IMR-90 (cell line): Measurements from ENCODE around the gene LONP2. TPM values are rescaled to one million over a fixed set of nuclear protein-coding genes. Genes with fewer than 3 reads are reported as not detected.

ENCODE experiments used
- ATAC-seq: fragments of 200-7000 bp; cut with Tn5 transposase; 2 replicates; pipeline ENCODE4 v1.9.1; 2020; ENCODE audit warnings: low read depth, mild to moderate bottlenecking, moderate library complexity
- BruUV-seq: library from RNA; stranded (reverse); fragments of 400-500 nt; replicated peaks from 2 replicates; lab custom pipeline; 2021; lab: Mats Ljungman, UMichigan
- CTCF ChIA-PET: fragments of 300-600 bp; formaldehyde crosslinking; extraction: SDS; loops from one replicate; lab custom pipeline; 2021; ENCODE audit warnings: antibody characterized with exemption; lab: Yijun Ruan, JAX
- POLR2A ChIA-PET: fragments of 300-600 bp; sonication (Branson Sonifier 250); formaldehyde crosslinking; loops from one replicate; lab custom pipeline; 2022; ENCODE audit warnings: antibody characterized with exemption; ENCODE audit not compliant: unreplicated experiment; lab: Charles Lee
- DNase-seq: peaks from one replicate; pipeline ENCODE4 v3.0.0; 2013
- H2AFZ ChIP-seq: replicated peaks from 2 replicates; pipeline ENCODE3; 2013; ENCODE audit warnings: low read length, mild to moderate bottlenecking; ENCODE audit not compliant: poor library complexity
- H2AK5ac ChIP-seq: 2 replicates; pipeline ENCODE4 v1.6.1; 2013; ENCODE audit warnings: low read depth, low read length, inconsistent platforms
- H2AK9ac ChIP-seq: replicated peaks from 2 replicates; pipeline ENCODE3; 2013; ENCODE audit warnings: mild to moderate bottlenecking, low read depth, low read length, moderate library complexity; ENCODE audit not compliant: poor library complexity
- H2BK120ac ChIP-seq: 2 replicates; pipeline ENCODE4 v1.6.1; 2013; ENCODE audit warnings: low read depth, low read length, inconsistent platforms
- H2BK15ac ChIP-seq: 3 replicates; pipeline ENCODE4 v1.6.1; 2013; ENCODE audit warnings: low read depth, low read length, inconsistent platforms
- H2BK20ac ChIP-seq: 2 replicates; pipeline ENCODE4 v1.6.1; 2013; ENCODE audit warnings: low read depth, mild to moderate bottlenecking, inconsistent platforms, low read length, moderate library complexity
- H2BK5ac ChIP-seq: 2 replicates; pipeline ENCODE4 v1.6.1; 2013; ENCODE audit warnings: mild to moderate bottlenecking, low read depth, low read length, inconsistent platforms; ENCODE audit not compliant: poor library complexity, severe bottlenecking
- H3K14ac ChIP-seq: replicated peaks from 2 replicates; pipeline ENCODE4 v1.6.1; 2013; ENCODE audit warnings: low read depth, low read length, inconsistent platforms
- H3K18ac ChIP-seq: 2 replicates; pipeline ENCODE4 v1.6.1; 2013; ENCODE audit warnings: low read depth, low read length, control low read depth
- H3K23ac ChIP-seq: 2 replicates; pipeline ENCODE4 v1.6.1; 2013; ENCODE audit warnings: low read depth, low read length, inconsistent platforms
- H3K27ac ChIP-seq: 2 replicates; pipeline ENCODE4 v1.5.1; 2013; ENCODE audit warnings: mild to moderate bottlenecking, control low read depth, low read length; ENCODE audit not compliant: insufficient read depth
- H3K27me3 ChIP-seq: 2 replicates; pipeline ENCODE4 v1.6.1; 2013; ENCODE audit warnings: low read length; ENCODE audit not compliant: control insufficient read depth, insufficient read depth
- H3K36me3 ChIP-seq: 2 replicates; pipeline ENCODE4 v1.6.1; 2013; ENCODE audit warnings: low read length, mixed read lengths; ENCODE audit not compliant: control insufficient read depth, insufficient read depth
- H3K4ac ChIP-seq: 2 replicates; pipeline ENCODE4 v1.6.1; 2013; ENCODE audit warnings: low read depth, low read length, inconsistent platforms
- H3K4me1 ChIP-seq: 2 replicates; pipeline ENCODE4 v1.6.1; 2013; ENCODE audit warnings: low read length, mixed read lengths; ENCODE audit not compliant: control insufficient read depth, insufficient read depth
- H3K4me2 ChIP-seq: 2 replicates; pipeline ENCODE4 v1.6.1; 2013; ENCODE audit warnings: low read depth, mild to moderate bottlenecking, control low read depth, low read length, moderate library complexity
- H3K4me3 ChIP-seq: 2 replicates; pipeline ENCODE4 v1.5.1; 2013; ENCODE audit warnings: low read depth, mild to moderate bottlenecking, control low read depth, low read length, moderate library complexity; ENCODE audit not compliant: insufficient read depth
- H3K56ac ChIP-seq: 2 replicates; pipeline ENCODE4 v1.6.1; 2013; ENCODE audit warnings: low read length, inconsistent platforms; ENCODE audit not compliant: insufficient read depth; ENCODE audit errors: extremely low read depth
- H3K79me1 ChIP-seq, 2 experiments: 2 replicates each; pipeline ENCODE4 v1.6.1; 2013; ENCODE audit warnings: low read length in 2 of 2, inconsistent platforms in 1 of 2, low read depth in 1 of 2
- H3K9ac ChIP-seq: 2 replicates; pipeline ENCODE4 v1.6.1; 2013; ENCODE audit warnings: low read depth, low read length, control low read depth
- H3K9me1 ChIP-seq: 2 replicates; pipeline ENCODE4 v1.6.1; 2013; ENCODE audit warnings: low read length, inconsistent platforms; ENCODE audit not compliant: insufficient read depth
- H3K9me3 ChIP-seq: 2 replicates; pipeline ENCODE4 v1.6.1; 2013; ENCODE audit warnings: low read length; ENCODE audit not compliant: control insufficient read depth, insufficient read depth
- H4K20me1 ChIP-seq: 2 replicates; pipeline ENCODE4 v1.6.1; 2013; ENCODE audit warnings: low read length, inconsistent platforms; ENCODE audit not compliant: insufficient read depth
- H4K5ac ChIP-seq: 2 replicates; pipeline ENCODE4 v1.6.1; 2013; ENCODE audit warnings: mild to moderate bottlenecking, low read depth, low read length, control low read depth
- H4K8ac ChIP-seq, 2 experiments: 2 replicates each; pipeline ENCODE4 v1.6.1; 2013; ENCODE audit warnings: low read depth in 2 of 2, low read length in 2 of 2, control low read depth in 1 of 2, inconsistent platforms in 1 of 2
- H4K91ac ChIP-seq: 2 replicates; pipeline ENCODE4 v1.6.1; 2013; ENCODE audit warnings: low read depth, low read length, inconsistent platforms; ENCODE audit not compliant: insufficient read depth
- BHLHE40 ChIP-seq: fragments of 150-350 bp; IDR thresholded peaks from 2 replicates; pipeline ENCODE4 v1.6.1; 2016; ENCODE audit warnings: mild to moderate bottlenecking, low read depth, low read length
- CEBPB ChIP-seq: IDR thresholded peaks from 2 replicates; pipeline ENCODE4 v1.6.1; 2012; ENCODE audit warnings: low read depth, low read length, improper control_type of control experiment
- CHD1 ChIP-seq: IDR thresholded peaks from 2 replicates; pipeline ENCODE4 v1.6.1; 2012; ENCODE audit warnings: low read depth, low read length, improper control_type of control experiment
- CTCF ChIP-seq: conservative IDR thresholded peaks from 2 replicates; pipeline ENCODE4 v1.5.1; 2012; ENCODE audit warnings: mild to moderate bottlenecking, low read depth, low read length, improper control_type of control experiment
- ELK1 ChIP-seq: fragments of 150-350 bp; IDR thresholded peaks from 2 replicates; pipeline ENCODE4 v1.6.1; 2016; ENCODE audit warnings: low read depth, mild to moderate bottlenecking, low read length, moderate library complexity, borderline replicate concordance
- FOS ChIP-seq: fragments of 150-350 bp; IDR thresholded peaks from 2 replicates; pipeline ENCODE4 v1.6.1; 2016; ENCODE audit warnings: low read depth, low read length
- MAFK ChIP-seq: IDR thresholded peaks from 2 replicates; pipeline ENCODE4 v1.6.1; 2012; ENCODE audit warnings: low read depth, low read length, improper control_type of control experiment
- MAZ ChIP-seq: IDR thresholded peaks from 2 replicates; pipeline ENCODE4 v1.6.1; 2012; ENCODE audit warnings: low read depth, mild to moderate bottlenecking, low read length, improper control_type of control experiment, moderate library complexity, borderline replicate concordance
- MXI1 ChIP-seq: IDR thresholded peaks from 2 replicates; pipeline ENCODE4 v1.6.1; 2012; ENCODE audit warnings: low read depth, mild to moderate bottlenecking, low read length, moderate library complexity, borderline replicate concordance
- NFE2L2 ChIP-seq: fragments of 150-350 bp; IDR thresholded peaks from 2 replicates; pipeline ENCODE4 v1.6.1; 2016; ENCODE audit warnings: low read depth, mild to moderate bottlenecking, low read length
- POLR2A ChIP-seq: IDR thresholded peaks from 2 replicates; pipeline ENCODE4 v1.6.1; 2012; ENCODE audit warnings: mild to moderate bottlenecking, low read depth, low read length
- RAD21 ChIP-seq: IDR thresholded peaks from 2 replicates; pipeline ENCODE4 v1.6.1; 2012; ENCODE audit warnings: low read length, improper control_type of control experiment
- RCOR1 ChIP-seq: IDR thresholded peaks from 2 replicates; pipeline ENCODE4 v1.6.1; 2012; ENCODE audit warnings: mild to moderate bottlenecking, low read length, improper control_type of control experiment; ENCODE audit not compliant: insufficient replicate concordance
- RFX5 ChIP-seq: IDR thresholded peaks from 2 replicates; pipeline ENCODE4 v1.8.0; 2012; ENCODE audit warnings: low read depth, mild to moderate bottlenecking, low read length, moderate library complexity
- SMC3 ChIP-seq: fragments of 150-350 bp; IDR thresholded peaks from 2 replicates; pipeline ENCODE4 v1.6.1; 2016; ENCODE audit warnings: low read depth, mild to moderate bottlenecking, antibody characterized with exemption, low read length, moderate library complexity
- USF2 ChIP-seq: fragments of 150-350 bp; IDR thresholded peaks from 2 replicates; pipeline ENCODE4 v1.6.1; 2017; ENCODE audit warnings: mild to moderate bottlenecking, antibody characterized with exemption, low read length, low read depth
- WGBS, 2 experiments: methylation state at CpG; one replicate each; pipeline versions ENCODE4 v1.1.5 to v1.1.7; 2013; ENCODE audit warnings: missing lambda C conversion rate in 2 of 2; ENCODE audit not compliant: insufficient read length in 1 of 2; ENCODE audit errors: extremely low coverage in 2 of 2; 5-methylcytosine and 5-hydroxymethylcytosine counted together
- dilution Hi-C: fragments of 300-500 bp; cut with HindIII; formaldehyde crosslinking; loops from one replicate; pipeline ENCODE4 v1.14.3; 2018; ENCODE audit warnings: low sequenced_read_pairs; ENCODE audit not compliant: unreplicated experiment
- in situ Hi-C: fragments of 300-500 bp; cut with MboI; formaldehyde crosslinking; loops from 3 replicates; pipeline ENCODE4 v1.14.3; 2019; ENCODE audit warnings: low sequenced_read_pairs, inconsistent platforms, mixed read lengths
- intact Hi-C: fragments of 100-400 bp; cut with micrococcal nuclease; formaldehyde crosslinking; loops from 2 replicates; pipeline ENCODE4 v1.10.0; 2022
- polyA plus RNA-seq, 3 experiments: library from polyadenylated mRNA; depleted of rRNA; stranded (reverse); fragments of >200 nt; gene quantifications; 2 replicates each; pipeline ENCODE4 v1.2.3, GENCODE V29; 2012; ENCODE audit warnings: low replicate concordance in 1 of 3
- total RNA-seq: library from RNA; depleted of rRNA; stranded (reverse); fragments of >200 nt; gene quantifications from 2 replicates; pipeline ENCODE4 v1.2.3, GENCODE V29; 2012

The LONP2 gene
- total and polyA plus RNA-seq, 2 of the 4 experiments (the other 2 are of a cell fraction), result 31.5 to 90.9 TPM

GRCh38 chr16:48405907-48406306 is 161.8 kb downstream of the LONP2 start:
- CTCF ChIA-PET, result no interaction called here
- Histone ChIP-seq H2BK5ac (no peak overlapping the region), H3K27ac (no peak overlapping the region), H3K14ac (no peak overlapping the region), H3K9me1 (peaks cover 7% of the 10 kb centered on the region; the same call in 1 of the 2 replicates), H4K20me1 (no peaks in the 10 kb centered on the region), H3K27me3 (no peaks in the 10 kb centered on the region), H2BK120ac (no peak overlapping the region), H3K23ac (no peak overlapping the region), H3K4me2 (no peak overlapping the region), H3K36me3 (no peaks in the 10 kb centered on the region), H3K9me3 (no peaks in the 10 kb centered on the region), H3K56ac (no peak overlapping the region), H3K4ac (no peak overlapping the region), H2AK9ac (no peak overlapping the region), H3K4me3 (no peak overlapping the region), H2BK20ac (no peak overlapping the region), H2AK5ac (no peak overlapping the region), H3K79me1 (no peaks in the 10 kb centered on the region), H3K4me1 (peaks cover 12% of the 10 kb centered on the region), H4K5ac (no peak overlapping the region), H3K9ac (no peak overlapping the region), H2AFZ (no peak overlapping the region), H2BK15ac (no peak overlapping the region), H4K8ac (no peak overlapping the region), H4K91ac (no peak overlapping the region; the same call in 1 of the 2 replicates), H3K18ac (no peak overlapping the region)
- WGBS, 2 experiments, result 76% methylated on average over 2 of the region's 4 CpGs; no CpG with 5 or more reads in 1 of the 2 experiments
- dilution Hi-C loops, result no loop called here
- TF ChIP-seq POLR2A, result no peak
- TF ChIP-seq CHD1, result no peak
- TF ChIP-seq CEBPB, result no peak
- TF ChIP-seq CTCF, result no peak
- TF ChIP-seq NFE2L2, result no peak
- TF ChIP-seq USF2, result no peak
- TF ChIP-seq BHLHE40, result no peak
- TF ChIP-seq RCOR1, result no peak
- TF ChIP-seq RFX5, result no peak
- no peak for TF ChIP-seq SMC3
- no peak for TF ChIP-seq MAZ
- TF ChIP-seq FOS, result no peak
- TF ChIP-seq MAFK, result no peak
- TF ChIP-seq ELK1, result no peak
- TF ChIP-seq MXI1, result no peak
- TF ChIP-seq RAD21, result no peak
- DNase-seq (no peak), ATAC-seq (no peak)
- POLR2A ChIA-PET, result no interaction called here
- no TSS peak for BruUV-seq
- intact Hi-C loops, result no loop called here
- in situ Hi-C loops, result no loop called here
